Natural killer cell treated with Interleukin-12 subunit alpha and Interleukin-12 subunit beta and Interleukin-15 and Interleukin-18, amount 100 ng/mL, for 72 hours (primary cell): ENCODE measurements around the gene KRTAP10-1. TPM values are rescaled to one million over a fixed set of nuclear protein-coding genes. Genes with fewer than 3 reads are reported as not detected.

Experiments
- ATAC-seq, 2 donors: fragments of 150-1000 bp; cut with Tn5 transposase in 1 of 2; sonication (Bioruptor Pico), chemical (Tn5 transposase) in 1 of 2; 2 replicates each; pipeline ENCODE4 v1.10.0; 2021
- DNase-seq: peaks from one replicate; pipeline ENCODE4 v3.0.0; 2022; ENCODE audit warnings: low spot score
- H3K27ac Mint-ChIP-seq, 2 donors: 1 replicate in 1 of 2; 2 replicates in 1 of 2; pipeline ENCODE4 v1.8.0; 2022; ENCODE audit warnings: mixed read lengths in 2 of 2, mild to moderate bottlenecking in 1 of 2, moderate library complexity in 1 of 2
- H3K27me3 Mint-ChIP-seq, 2 donors: 1 replicate in 1 of 2; 2 replicates in 1 of 2; pipeline ENCODE4 v1.8.0; 2022; ENCODE audit warnings: mixed read lengths in 2 of 2
- H3K36me3 Mint-ChIP-seq: one replicate; pipeline ENCODE4 v1.8.0; 2022; ENCODE audit warnings: mixed read lengths
- H3K4me1 Mint-ChIP-seq, 2 donors: 1 replicate in 1 of 2; 2 replicates in 1 of 2; pipeline ENCODE4 v1.8.0; 2022; ENCODE audit warnings: low read depth in 2 of 2, mixed read lengths in 2 of 2, mild to moderate bottlenecking in 1 of 2
- H3K4me3 Mint-ChIP-seq: one replicate; pipeline ENCODE4 v1.8.0; 2022; ENCODE audit warnings: mixed read lengths
- H3K9me3 Mint-ChIP-seq: 2 replicates; pipeline ENCODE4 v1.8.0; 2022; ENCODE audit warnings: mixed read lengths
- total RNA-seq, 2 donors: library from RNA; stranded (reverse); gene quantifications; one replicate each; pipeline ENCODE4 v1.2.3, GENCODE V29; 2022

Gene KRTAP10-1
- total RNA-seq, 2 donors from 2014 or later, result not detected

DNA sequence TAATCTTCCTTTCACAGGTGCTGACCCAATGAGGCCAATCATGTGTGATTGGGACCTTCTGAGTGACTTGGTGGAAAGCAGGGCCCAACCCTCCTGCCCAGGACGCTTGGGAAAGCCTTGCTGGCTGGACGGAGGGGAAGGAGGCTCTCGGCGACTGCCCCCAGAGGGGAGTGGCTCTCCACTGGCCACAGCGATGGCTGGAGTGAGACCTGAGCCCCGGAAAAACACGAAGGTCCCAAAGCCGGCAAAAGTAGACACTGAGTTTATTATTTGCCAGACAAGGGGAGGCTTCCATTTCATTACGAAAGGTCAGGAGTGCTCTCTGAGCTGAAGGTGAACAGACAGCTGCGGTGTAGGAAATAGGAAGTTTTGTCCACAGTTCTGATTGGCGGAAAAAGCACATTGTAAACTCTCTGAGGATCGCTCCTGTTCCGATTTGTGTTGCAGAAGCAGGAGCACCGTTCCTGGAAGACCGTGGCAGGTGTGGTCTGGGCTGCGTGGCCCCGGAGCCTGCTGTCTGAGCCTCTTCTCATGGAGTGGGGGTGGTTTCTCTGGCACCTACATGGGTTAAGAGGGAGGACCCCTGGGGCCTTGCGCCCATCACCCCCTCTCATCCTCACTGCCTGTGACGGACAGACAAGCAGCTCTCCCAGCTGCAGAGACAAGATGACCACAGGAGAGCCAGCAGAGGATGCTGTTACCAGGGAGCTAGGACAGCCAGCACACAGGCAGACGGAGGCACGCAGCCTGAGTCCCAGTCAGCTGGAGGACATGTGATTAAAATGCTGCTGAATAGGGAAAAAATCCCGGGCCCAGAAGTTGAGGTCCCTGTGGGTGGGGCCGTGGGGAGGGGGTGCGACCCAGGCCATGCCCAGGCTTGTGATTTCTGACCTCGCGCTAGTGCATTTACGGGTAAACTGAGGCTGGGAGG is 41.5 kb downstream of the KRTAP10-1 start:
- Mint-ChIP-seq H3K27ac (no peak overlapping the region), H3K9me3 (no peaks in the 10 kb centered on the region), H3K27me3 (peaks cover 5 to 6% of the 10 kb centered on the region in 2 donors), H3K4me3 (no peak overlapping the region), H3K4me1 (no peaks in the 10 kb centered on the region), H3K36me3 (no peaks in the 10 kb centered on the region)
- no peak for DNase-seq
- no peak for ATAC-seq

DNA sequence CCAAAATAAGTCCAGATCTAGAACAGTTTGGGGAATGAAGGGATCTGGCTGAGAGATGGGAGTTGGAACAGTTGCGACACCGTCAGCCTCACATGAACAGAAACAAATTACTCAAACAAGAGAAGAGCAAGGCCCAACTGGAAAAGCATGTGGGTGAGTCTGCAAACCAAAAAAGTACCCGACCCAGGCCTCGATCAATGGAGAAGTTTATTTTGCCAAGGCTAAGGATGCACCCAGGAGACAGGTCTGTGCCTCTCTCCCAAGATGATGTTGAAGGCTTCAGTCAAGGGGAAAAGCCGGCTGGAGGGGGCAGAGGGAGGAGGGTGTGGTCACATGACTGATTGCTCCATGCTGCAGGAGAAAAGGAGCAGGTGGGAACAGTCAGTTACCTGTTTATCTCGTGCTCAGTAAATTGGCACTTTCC is 42.3 kb downstream of the KRTAP10-1 start:
- no peaks in the 10 kb centered on the region for H3K4me1 Mint-ChIP-seq

DNA sequence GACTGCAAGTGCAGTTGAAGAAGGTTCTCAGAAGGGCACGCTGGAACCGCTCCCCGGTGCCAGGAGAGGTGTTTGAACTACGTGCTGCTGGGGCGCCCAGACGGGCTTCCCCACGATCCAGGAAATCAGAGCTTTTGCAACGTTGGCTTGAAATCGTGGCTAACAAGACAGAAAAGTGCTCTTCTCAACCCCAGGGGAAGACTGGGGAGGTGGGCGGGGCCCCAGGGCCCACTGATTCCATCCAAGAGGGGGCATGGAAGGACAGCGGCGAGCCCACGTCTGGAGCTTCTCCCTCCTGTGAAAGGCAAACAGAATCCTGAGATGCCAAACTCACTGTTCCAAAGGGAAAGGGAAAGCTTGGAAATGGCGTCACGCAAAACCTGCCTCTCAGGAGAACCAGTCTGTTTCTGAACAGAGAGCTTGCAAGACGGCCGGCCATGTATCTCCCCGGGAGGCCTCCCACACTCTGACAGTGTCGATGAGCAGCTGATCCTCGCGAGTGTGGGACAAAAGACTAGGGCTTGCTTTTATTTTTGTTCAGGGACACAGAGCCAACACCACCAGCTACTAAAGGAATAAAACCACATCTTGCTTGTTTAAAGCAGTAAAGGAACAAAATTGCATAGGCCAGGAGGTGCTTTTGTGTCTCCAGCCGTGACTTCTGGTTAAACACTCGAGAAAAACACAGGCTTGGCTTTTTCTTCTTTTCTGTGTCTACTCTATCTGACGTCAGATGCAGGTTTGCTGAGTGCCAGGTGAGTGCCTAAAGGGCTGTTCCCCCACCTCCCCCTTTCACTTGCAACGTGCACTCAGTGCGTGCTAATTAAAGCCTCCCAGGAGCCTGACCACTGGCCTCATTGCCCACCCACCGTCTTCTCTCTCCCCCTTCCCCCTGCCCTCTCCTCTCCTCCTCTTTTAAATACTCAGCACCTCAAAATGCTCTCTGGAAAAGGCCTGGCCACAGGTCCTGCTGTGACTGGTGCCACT is 43.1 kb downstream of the KRTAP10-1 start:
- peaks cover 13% of the 10 kb centered on the region for H3K36me3 Mint-ChIP-seq
- no peak overlapping the region for H3K4me3 Mint-ChIP-seq
- H3K9me3 Mint-ChIP-seq, result peaks cover 7% of the 10 kb centered on the region
- peaks cover 14 to 18% of the 10 kb centered on the region in 2 donors for H3K27me3 Mint-ChIP-seq
- DNase-seq (no peak), ATAC-seq (no peak)
- H3K4me1 Mint-ChIP-seq, result no peaks in the 10 kb centered on the region
- no peak overlapping the region for H3K27ac Mint-ChIP-seq

More for the DNA sequence above, 42.3 kb downstream of the KRTAP10-1 start:
- peaks cover 4% of the 10 kb centered on the region for H3K9me3 Mint-ChIP-seq
- DNase-seq (no peak), ATAC-seq (no peak)
- H3K27me3 Mint-ChIP-seq, result peaks cover 9% of the 10 kb centered on the region in 2 donors
- no peak overlapping the region for H3K27ac Mint-ChIP-seq
- H3K4me3 Mint-ChIP-seq, result no peak overlapping the region
- peaks cover 7% of the 10 kb centered on the region for H3K36me3 Mint-ChIP-seq

DNA sequence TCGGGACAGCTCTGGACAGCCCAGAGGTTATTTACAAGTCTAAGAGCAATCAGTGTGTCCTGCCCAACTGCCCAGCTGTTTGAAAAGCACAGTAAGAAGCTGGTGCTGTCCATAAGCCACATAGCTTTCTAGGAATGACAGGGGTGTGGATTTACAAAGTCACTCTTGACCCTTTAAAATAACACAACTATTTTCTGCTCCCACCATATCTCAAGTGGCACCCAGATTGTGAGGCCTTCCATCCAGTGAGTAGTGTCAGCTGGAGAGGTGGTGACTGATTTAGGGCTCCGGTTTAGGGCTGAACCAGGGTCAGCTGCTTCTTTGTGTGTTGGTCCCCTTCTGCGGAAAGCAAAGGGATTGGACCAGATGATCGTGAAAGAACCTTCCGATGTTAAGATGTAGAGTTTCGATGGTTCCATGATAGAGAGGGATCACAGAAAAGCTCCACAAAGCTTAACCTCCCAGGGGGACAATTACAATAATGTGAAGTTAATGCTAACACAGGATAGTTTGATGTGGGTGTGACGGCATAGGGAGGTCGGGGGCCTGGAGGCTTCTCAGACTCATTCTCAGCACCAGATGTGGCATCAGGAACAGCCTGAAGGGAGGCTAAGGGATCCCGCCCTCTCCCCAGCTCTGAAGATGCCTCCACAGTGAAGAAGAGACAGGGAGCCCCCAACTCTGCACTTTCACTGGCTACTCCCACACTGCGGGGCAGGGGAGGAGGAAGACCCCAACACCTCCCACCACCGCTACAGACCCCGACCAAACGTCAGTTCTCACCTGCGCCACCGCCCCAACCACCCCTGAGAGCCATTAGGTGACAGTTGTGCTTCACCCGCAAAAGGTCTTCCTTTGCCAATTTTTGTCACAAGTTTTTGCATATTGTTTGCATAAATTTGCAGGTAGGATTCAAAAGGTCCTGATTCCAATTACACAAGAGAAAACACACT is 44.1 kb downstream of the KRTAP10-1 start:
- Mint-ChIP-seq H3K27me3 (peaks cover 14 to 18% of the 10 kb centered on the region in 2 donors), H3K9me3 (peaks cover 7% of the 10 kb centered on the region), H3K4me3 (no peak overlapping the region), H3K27ac (no peak overlapping the region), H3K4me1 (no peaks in the 10 kb centered on the region), H3K36me3 (peaks cover 13% of the 10 kb centered on the region)
- ATAC-seq, result no peak
- DNase-seq, result peak; percentile 54

DNA sequence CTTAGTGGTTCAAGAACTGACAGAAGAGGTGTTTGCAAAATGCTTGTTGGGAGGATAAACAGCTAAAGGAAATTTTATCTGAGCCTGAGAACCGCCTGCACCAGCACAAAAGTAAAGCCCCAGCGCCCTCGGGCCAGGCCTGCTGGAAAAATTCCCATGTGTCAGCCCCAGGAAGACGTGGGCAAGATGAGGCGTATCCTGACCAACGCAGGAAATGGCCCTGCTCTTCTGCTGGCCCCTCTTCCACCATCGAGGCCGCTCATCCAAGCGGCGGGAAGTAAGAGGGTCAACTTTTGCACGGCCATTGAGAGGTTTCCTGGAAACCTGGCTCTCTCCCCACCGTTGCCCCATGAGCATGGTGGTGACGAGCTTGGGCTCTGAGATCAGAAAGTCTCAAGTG is 45.0 kb downstream of the KRTAP10-1 start:
- Mint-ChIP-seq H3K9me3 (peaks cover 7% of the 10 kb centered on the region), H3K27me3 (peaks cover 14 to 18% of the 10 kb centered on the region in 2 donors), H3K4me3 (no peak overlapping the region), H3K27ac (no peak overlapping the region), H3K36me3 (peaks cover 13% of the 10 kb centered on the region), H3K4me1 (no peaks in the 10 kb centered on the region)
- DNase-seq, result no peak
- ATAC-seq, result no peak

DNA sequence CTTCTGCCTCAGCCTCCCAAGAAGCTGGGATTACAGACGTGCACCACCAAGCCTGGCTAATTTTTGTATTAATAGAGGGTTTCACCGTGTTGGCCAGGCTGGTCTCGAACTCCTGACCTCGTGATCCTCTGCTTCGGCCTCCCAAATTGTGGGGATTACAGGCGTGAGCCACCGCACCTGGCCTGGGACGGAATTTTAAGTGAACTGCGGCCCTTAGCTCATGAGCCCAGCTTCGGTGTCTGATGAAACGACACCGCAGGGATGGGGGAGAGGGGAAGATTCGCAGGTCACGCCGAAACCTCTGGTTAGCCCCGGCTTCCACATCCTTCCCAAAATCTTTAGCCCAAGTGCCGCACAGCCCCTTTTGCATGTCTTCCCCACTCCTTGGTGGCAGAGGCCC is 45.6 kb downstream of the KRTAP10-1 start:
- no peak for DNase-seq
- no peak overlapping the region for H3K4me3 Mint-ChIP-seq

DNA sequence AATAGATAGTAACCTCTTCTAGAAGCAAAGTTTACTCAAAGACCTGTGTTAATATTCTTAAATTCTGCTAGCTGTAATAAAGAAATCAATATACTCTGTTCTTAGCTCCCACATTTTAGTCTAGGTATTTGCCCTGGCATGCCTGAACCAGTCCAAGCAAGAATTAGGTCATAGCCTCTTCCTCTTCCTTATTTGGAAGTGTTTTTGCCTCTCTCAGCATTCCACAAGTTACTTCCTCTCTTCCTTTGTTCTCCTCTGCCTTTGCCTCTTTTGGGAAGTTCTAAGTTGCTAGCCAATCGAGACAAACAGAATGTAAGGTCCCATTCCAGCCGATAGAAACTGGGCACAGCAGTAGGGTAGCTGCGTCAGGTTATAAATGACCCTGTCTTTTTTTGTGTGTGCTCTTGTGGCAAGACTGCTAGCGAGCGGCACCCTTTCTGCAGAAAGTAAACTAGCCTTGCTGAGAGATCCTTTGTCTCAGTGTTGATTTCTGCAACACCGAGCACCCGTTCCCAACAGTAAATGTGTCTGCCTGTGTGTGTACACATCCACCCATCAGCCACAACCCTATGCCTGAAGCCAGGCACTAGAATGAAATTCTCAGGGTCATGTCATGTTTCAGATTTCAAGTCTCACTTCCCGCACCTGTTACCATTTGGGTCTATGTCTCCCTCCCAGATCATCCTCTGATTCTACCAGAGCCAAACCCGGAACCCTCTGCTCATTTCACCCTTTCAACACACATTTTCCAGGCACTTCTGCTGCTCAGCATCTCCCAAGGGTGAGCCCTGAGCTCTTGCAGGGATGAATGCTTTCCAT is 47.2 kb downstream of the KRTAP10-1 start:
- H3K4me3 Mint-ChIP-seq, result no peak overlapping the region
- peaks cover 7% of the 10 kb centered on the region for H3K9me3 Mint-ChIP-seq
- H3K36me3 Mint-ChIP-seq, result peaks cover 13% of the 10 kb centered on the region
- H3K27me3 Mint-ChIP-seq, result peaks cover 17 to 18% of the 10 kb centered on the region in 2 donors
- DNase-seq, result no peak
- H3K27ac Mint-ChIP-seq, result no peak overlapping the region
- no peaks in the 10 kb centered on the region for H3K4me1 Mint-ChIP-seq
- no peak for ATAC-seq

More for the DNA sequence above, 45.6 kb downstream of the KRTAP10-1 start:
- Mint-ChIP-seq H3K27ac (no peak overlapping the region), H3K9me3 (peaks cover 7% of the 10 kb centered on the region), H3K27me3 (peaks cover 14 to 18% of the 10 kb centered on the region in 2 donors), H3K4me1 (no peaks in the 10 kb centered on the region), H3K36me3 (peaks cover 13% of the 10 kb centered on the region)
- ATAC-seq, result no peak

DNA sequence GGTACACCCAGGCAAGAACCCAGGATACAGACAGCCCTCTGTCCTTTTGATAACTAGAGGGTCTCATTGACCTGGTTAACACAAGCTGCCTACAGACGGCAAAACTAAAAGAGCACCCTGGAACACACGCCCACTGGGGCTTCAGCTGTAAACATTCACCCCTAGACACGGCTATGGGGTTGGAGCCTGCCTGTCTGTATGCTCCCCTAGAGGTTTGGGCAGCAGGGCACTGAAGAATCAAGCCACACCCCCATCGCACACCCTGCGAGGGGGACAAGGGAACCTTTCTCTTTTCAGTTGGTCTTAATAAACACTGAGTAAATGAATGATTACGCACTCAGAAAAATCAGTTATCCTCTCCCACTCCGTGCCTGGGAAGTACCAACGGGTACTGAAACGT is 49.2 kb downstream of the KRTAP10-1 start:
- no peak overlapping the region for H3K27ac Mint-ChIP-seq
- H3K4me3 Mint-ChIP-seq, result no peak overlapping the region
- peaks cover 7% of the 10 kb centered on the region for H3K9me3 Mint-ChIP-seq
- H3K27me3 Mint-ChIP-seq, result peaks cover 12 to 16% of the 10 kb centered on the region in 2 donors
- H3K36me3 Mint-ChIP-seq, result peaks cover 13% of the 10 kb centered on the region
- ATAC-seq (no peak), DNase-seq (no peak)
- peaks cover 0 to 3% of the 10 kb centered on the region in 2 donors for H3K4me1 Mint-ChIP-seq

DNA sequence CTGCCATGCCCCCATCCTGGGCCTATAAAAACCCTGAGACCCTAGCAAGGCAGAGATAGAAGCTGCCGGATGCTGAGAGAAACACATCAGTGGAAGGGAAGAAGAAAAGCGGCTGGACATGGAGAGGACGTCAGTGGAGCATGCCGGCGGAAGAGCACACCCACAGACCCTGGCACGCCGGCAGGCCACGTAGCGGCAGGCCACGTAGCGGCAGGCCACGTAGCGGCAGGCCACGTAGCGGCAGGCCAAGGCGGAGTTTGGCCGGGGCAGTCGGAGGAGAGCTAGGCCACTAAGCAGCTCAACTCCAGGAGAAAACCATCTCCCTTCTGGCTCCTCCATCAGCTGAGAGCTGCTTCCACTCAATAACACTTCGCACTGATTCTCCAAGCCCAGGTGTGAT is 49.6 kb downstream of the KRTAP10-1 start:
- peaks cover 12 to 15% of the 10 kb centered on the region in 2 donors for H3K27me3 Mint-ChIP-seq
- H3K4me1 Mint-ChIP-seq, result peaks cover 0 to 3% of the 10 kb centered on the region in 2 donors
- no peak overlapping the region for H3K4me3 Mint-ChIP-seq
- H3K27ac Mint-ChIP-seq, result no peak overlapping the region
- ATAC-seq (no peak), DNase-seq (no peak)
- peaks cover 7% of the 10 kb centered on the region for H3K9me3 Mint-ChIP-seq
- peaks cover 13% of the 10 kb centered on the region for H3K36me3 Mint-ChIP-seq

DNA sequence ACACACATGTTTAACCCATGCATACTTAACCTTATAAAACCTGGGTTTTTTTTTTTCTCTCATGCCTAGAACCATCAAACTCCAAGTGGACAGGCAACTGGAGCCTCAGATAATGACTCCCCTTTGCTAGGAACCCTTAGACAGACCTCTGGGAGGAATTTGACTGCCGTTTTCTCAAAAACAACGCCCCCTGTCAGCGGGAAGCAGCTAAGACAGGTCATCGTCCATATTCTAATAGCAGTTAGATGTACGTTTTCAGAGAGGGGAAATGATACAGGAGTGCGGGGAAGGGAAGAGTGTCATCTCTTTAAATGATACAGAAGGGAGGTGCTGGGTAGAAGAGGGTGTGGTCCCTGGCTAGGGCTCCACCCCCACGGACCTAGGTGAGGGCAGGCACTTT is 50.0 kb downstream of the KRTAP10-1 start:
- ATAC-seq (no peak), DNase-seq (no peak)
- Mint-ChIP-seq H3K27me3 (peaks cover 12 to 16% of the 10 kb centered on the region in 2 donors), H3K9me3 (peaks cover 7% of the 10 kb centered on the region), H3K36me3 (peaks cover 13% of the 10 kb centered on the region), H3K4me3 (no peak overlapping the region), H3K4me1 (peaks cover 0 to 3% of the 10 kb centered on the region in 2 donors), H3K27ac (no peak overlapping the region)
